ES-I3 (cell line): Measurements from ENCODE around the gene FBXL2.
"Not testable (repeated sequence)": the region's sequence is repeated elsewhere in the genome, so short reads cannot be mapped to it uniquely, and the experiment has no call there.

Source experiments
- H3K36me3 ChIP-seq: 2 replicates; pipeline ENCODE4 v1.6.1; 2013; ENCODE audit warnings: mild to moderate bottlenecking, low read length, control low read depth, moderate library complexity; ENCODE audit not compliant: insufficient read depth
- H3K4me1 ChIP-seq: 2 replicates; pipeline ENCODE4 v1.6.1; 2013; ENCODE audit warnings: mild to moderate bottlenecking, control low read depth, low read length; ENCODE audit not compliant: insufficient read depth
- H3K9ac ChIP-seq: 2 replicates; pipeline ENCODE4 v1.6.1; 2013; ENCODE audit warnings: low read depth, mild to moderate bottlenecking, low read length, moderate library complexity
- H3K9me3 ChIP-seq: 2 replicates; pipeline ENCODE4 v1.6.1; 2013; ENCODE audit warnings: mild to moderate bottlenecking, low read length, moderate library complexity; ENCODE audit not compliant: control insufficient read depth, insufficient read depth

Gene FBXL2

DNA sequence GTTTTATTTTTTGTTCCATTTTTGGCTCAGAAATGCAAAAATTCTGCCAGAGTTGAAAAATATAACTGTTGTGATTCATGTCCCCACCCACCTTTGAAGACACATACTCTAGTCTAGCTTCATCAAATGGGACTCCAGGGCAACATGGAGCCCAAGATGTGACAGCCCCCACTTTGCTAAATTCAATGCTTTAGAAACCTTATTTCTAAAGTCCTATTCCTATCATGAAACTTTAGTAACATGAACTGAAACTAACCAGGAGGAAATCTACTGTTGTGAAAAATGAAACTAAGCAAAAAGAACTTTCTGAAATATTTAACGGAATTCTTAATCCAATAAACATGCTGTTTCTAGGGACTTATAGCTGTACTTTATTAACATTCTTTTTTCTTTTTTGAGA is 142.7 kb downstream of the FBXL2 start:
- H3K4me1 ChIP-seq, result peaks cover 1% of the 10 kb centered on the region; the same call in 1 of the 2 replicates
- no peaks in the 10 kb centered on the region for H3K9me3 ChIP-seq
- H3K9ac ChIP-seq, result no peak overlapping the region
- H3K36me3 ChIP-seq, result peaks cover 4% of the 10 kb centered on the region; the same call in 1 of the 2 replicates

DNA sequence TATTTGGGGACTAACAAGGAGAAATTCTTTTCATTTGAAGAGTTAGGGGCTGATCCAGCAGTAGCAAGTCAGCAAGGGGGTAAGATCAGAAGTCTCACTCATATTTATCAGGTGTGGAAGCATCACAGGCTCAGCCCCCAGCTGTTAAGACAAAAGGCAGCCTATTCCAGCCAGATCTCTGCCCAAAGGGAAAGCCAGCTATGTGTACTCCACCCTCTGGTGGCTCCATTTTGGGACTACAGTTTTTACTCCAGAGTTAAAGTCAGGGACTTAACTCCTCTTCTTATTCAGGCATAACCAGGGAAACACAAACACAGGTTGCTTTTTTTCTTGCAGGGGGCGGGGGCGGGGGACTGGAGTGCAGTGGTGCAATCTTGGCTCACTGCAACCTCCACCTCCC is 143.7 kb downstream of the FBXL2 start:
- Histone ChIP-seq H3K4me1 (peaks cover 8% of the 10 kb centered on the region), H3K9ac (no peak overlapping the region), H3K9me3 (no peaks in the 10 kb centered on the region), H3K36me3 (peaks cover 4% of the 10 kb centered on the region; the same call in 1 of the 2 replicates)

DNA sequence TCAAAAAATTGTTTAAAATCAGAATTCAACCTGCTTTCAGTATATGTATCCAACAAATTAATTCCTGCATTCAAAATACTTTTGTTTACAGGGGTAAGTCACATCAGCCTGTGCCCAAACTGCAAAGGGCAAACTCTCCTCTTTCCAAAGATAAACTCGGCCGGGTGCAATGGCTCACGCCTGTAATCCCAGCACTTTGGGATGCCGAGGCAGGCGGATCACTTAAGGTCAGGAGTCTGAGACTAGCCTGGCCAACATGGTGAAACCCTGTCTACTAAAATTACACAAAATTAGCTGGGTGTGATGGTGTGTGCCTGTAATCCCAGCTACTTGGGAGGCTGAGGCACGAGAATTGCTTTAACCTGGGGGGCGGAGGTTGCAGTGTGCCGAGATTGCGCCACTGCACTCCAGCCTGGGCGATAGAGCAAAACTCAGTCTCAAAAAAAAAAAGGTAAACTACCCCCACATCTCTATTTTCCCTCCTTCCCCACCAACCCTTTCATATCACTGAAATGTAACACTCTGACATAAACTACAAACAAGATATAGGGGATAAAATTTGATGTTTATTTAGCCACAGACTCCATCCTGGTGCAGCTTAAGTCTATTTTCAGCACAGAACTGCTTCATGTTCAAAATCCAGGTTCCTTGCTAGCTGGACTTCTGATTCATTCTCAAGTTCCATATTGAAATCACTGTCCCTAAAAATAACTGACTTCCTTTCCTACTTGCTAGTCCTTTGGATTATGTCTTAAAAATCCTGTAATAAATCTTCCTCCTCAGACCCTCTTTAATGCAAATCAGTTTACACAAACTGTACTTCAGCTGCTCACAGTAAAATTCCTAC is 147.6 kb downstream of the FBXL2 start:
- no peaks in the 10 kb centered on the region for H3K9me3 ChIP-seq
- H3K36me3 ChIP-seq, result peaks cover 4% of the 10 kb centered on the region; the same call in 1 of the 2 replicates

DNA sequence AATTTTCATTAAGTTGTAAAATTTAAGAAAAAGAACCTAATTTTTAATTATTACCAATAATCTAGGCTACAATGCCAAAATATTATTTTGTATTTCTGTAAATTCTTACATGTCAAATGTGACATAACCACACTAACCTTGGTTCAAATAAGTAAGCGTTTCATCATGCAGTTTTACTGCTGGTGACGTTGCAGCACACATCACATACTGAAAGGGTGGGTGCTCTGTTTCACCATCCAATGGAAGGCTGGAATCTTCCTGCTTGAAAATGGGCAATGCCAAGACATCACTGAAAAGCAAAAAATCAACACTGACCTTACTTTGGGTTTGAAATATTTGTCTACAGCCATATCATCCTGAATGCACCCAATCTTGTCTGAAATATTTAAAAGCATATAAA is 148.2 kb downstream of the FBXL2 start:
- Histone ChIP-seq H3K9ac (no peak overlapping the region), H3K9me3 (no peaks in the 10 kb centered on the region), H3K4me1 (peaks cover 46% of the 10 kb centered on the region), H3K36me3 (0 out of 2 replicates have a peak, but pooled peaks cover 4% of the 10 kb centered on the region)

More for the DNA sequence above, 147.6 kb downstream of the FBXL2 start:
- Histone ChIP-seq H3K4me1 (peaks cover 43% of the 10 kb centered on the region), H3K9ac (no peak overlapping the region)

DNA sequence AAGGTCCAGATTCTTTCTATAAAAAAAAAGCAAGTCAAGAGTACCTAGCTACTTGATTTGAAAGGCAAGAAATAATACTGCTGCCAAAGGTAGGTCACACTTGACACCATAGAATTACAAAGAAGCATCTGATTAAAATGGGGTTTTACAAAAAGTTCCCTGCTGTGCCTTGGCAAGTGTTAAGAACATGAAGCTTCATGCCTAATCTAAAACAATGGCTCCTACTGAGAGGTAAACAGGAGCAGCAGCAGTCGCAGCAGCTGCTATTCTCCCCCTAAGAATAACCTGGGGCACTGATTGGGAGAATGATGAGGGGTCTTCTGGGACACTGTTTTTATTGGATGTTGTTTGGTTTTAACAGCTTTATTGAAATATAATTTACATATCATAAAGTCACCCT is 148.8 kb downstream of the FBXL2 start:
- H3K36me3 ChIP-seq, result 0 out of 2 replicates have a peak, but pooled peaks cover under 1% of the 10 kb centered on the region
- H3K4me1 ChIP-seq, result peaks cover 52% of the 10 kb centered on the region
- H3K9me3 ChIP-seq, result no peaks in the 10 kb centered on the region
- no peak overlapping the region for H3K9ac ChIP-seq

DNA sequence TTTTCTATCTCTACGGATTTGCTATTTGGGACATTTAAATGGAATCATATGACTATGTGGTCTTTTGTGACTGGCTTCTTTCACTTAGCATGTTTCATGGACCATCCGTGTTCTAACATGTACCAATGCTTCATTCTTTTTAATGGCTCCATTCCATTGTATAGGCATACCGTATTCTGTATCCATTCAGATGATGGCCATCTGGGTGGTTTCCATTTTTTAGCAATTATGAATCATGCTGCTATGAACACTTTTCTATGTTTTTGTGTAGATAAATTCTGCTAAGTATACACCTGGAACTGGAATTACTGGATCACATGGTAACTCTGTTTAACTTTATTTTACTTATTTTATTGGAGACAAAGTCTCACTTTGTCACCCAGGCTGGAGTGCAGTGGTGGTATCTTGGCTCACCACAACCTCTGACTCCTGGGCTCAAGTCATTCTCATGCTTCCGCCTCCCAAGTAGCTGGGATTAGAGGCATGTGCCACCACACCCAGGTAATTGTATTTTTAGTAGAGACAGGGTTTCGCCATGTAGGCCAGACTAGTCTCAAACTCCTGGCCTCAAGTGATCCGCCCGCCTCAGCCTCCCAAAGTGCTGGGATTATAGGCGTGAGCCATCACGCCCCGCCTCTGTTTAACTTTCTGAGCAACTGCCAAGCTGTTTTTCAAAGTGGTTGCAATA is 149.5 kb downstream of the FBXL2 start:
- Histone ChIP-seq H3K9ac (no peak overlapping the region), H3K4me1 (peaks cover 58% of the 10 kb centered on the region), H3K9me3 (no peaks in the 10 kb centered on the region), H3K36me3 (no peaks in the 10 kb centered on the region)

DNA sequence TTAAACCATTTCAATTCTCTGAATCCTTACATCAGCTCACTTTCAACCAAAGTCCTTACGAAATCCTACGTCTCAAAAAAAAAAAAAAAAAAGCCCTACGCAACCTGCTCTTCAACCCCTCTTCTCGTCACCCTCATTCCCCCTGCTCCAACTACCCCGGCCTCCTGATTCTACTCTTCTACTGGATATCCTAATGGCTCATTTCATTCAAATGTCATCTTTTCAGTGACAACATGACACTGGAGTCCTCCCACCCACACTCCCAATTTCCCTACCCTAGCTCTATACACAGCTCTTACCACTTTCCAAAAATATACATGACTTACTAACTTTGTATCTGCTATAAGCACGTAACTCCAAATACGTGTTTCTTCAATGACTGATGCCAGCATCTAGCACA is 151.5 kb downstream of the FBXL2 start:
- H3K9me3 ChIP-seq, result no peaks in the 10 kb centered on the region
- H3K36me3 ChIP-seq, result no peaks in the 10 kb centered on the region
- H3K9ac ChIP-seq, result no peak overlapping the region
- peaks cover 61% of the 10 kb centered on the region for H3K4me1 ChIP-seq

DNA sequence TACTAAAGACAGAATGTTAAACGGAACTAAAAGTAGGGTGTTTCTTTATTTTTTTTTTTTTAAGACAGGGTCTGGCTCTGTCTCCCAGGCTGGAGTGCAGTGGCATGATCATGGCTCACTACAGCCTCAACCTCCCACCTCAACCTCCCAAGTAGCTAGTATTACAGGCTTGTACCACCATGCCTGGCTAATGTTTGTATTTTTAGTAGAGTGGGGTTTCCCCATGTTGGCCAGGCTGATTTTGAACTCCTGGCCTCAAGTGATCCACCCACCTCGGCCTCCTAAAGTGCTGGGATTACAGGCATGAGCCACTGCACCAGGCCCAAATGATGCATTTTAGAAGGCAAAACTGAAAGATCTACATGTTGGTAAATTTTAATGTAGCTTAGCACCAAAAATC is 152.1 kb downstream of the FBXL2 start:
- H3K9ac ChIP-seq, H3K9me3 ChIP-seq, H3K36me3 ChIP-seq: not testable (repeated sequence)
- H3K4me1 ChIP-seq, result peaks cover 61% of the 10 kb centered on the region

DNA sequence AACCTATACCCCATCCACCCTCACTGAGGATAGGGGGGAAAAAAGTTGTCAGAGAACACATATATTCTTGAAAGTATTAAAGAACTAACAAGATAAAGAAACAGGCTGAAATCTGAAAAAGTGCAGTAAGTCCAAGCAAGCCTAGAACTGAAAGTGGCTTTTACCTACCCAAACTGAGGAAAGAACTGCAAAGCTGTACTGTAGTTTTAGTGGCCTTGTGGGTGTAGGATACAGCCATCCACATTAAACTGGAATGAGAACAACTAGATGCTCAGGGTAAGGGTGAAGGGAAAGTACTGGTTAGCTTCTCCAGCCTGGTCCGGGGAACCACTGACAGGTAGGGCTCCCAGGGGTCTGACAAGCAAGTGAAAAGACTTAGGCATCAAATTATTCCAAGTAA is 152.8 kb downstream of the FBXL2 start:
- peaks cover 58% of the 10 kb centered on the region for H3K4me1 ChIP-seq
- no peaks in the 10 kb centered on the region for H3K9me3 ChIP-seq
- no peak overlapping the region for H3K9ac ChIP-seq
- H3K36me3 ChIP-seq, result no peaks in the 10 kb centered on the region

DNA sequence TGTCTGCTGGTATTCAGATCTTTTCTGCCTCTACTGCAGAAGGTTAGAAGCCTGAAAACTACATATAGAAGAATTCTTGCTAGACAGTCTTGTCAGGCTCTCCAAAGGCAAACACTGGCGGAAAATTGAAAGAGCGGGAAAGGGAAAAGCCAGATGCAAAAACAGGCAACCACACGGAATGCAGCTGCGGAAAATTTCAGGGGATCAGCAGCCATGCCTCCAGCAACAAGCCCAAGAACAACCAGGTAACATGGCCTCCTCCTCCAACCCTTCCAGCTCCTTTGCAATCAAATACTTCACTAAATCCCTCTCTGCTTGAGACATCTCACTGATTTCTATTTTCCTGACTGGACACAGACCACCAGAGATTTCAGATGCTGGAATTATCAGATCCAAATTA is 153.3 kb downstream of the FBXL2 start:
- H3K9ac ChIP-seq, result no peak overlapping the region
- H3K9me3 ChIP-seq, result no peaks in the 10 kb centered on the region
- peaks cover 53% of the 10 kb centered on the region for H3K4me1 ChIP-seq
- no peaks in the 10 kb centered on the region for H3K36me3 ChIP-seq

DNA sequence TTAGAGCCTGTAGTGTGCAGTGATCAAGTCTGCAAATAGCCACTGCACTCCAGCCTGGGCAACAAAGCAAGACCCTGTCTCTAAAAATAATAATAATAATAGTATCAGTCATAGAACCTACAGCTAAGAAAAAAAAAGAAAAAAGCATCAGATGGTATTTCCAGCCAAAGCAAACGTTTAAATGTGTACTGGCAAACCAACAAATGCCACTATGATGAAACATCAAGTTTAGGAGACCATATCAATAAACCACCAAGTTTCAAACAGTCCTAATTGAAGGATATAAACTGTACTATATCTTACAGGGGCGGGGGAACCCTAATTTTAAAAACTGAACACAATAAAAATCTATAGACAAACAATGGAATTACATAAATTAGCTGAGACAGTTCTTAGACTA is 156.6 kb downstream of the FBXL2 start:
- Histone ChIP-seq H3K4me1 (peaks cover 36% of the 10 kb centered on the region), H3K9me3 (no peaks in the 10 kb centered on the region), H3K9ac (no peak overlapping the region), H3K36me3 (no peaks in the 10 kb centered on the region)
